GM23248 (cell line): Measurements from ENCODE around the gene SNX19. TPM values are rescaled to one million over a fixed set of nuclear protein-coding genes. Genes with fewer than 3 reads are reported as not detected.
A peak's percentile ranks its signal among the peaks of the same experiment; 100 is the strongest.

Source experiments
- DNase-seq: peaks from one replicate; pipeline ENCODE4 v3.0.0-alpha.2; 2015
- H2AFZ ChIP-seq: fragments of 200-600 bp; sonication (generic); 2 replicates; pipeline ENCODE4 v1.6.1; 2016; ENCODE audit warnings: antibody characterized with exemption
- H3F3A ChIP-seq: fragments of 200-600 bp; sonication (generic); 2 replicates; pipeline ENCODE4 v1.6.1; 2016; ENCODE audit warnings: mild to moderate bottlenecking, antibody characterized with exemption, mixed run types; ENCODE audit not compliant: insufficient read depth
- H3K27ac ChIP-seq: fragments of 200-600 bp; sonication (generic); 2 replicates; pipeline ENCODE4 v1.5.1; 2016; ENCODE audit warnings: mild to moderate bottlenecking
- H3K27me3 ChIP-seq: fragments of 200-600 bp; sonication (generic); replicated peaks from 2 replicates; pipeline ENCODE4 v1.6.1; 2016; ENCODE audit warnings: mild to moderate bottlenecking; ENCODE audit not compliant: insufficient read depth
- H3K36me3 ChIP-seq: fragments of 200-600 bp; sonication (generic); 2 replicates; pipeline ENCODE4 v1.6.1; 2016; ENCODE audit warnings: low read depth, mild to moderate bottlenecking
- H3K4me1 ChIP-seq: fragments of 200-600 bp; sonication (generic); 2 replicates; pipeline ENCODE4 v1.6.1; 2016; ENCODE audit warnings: mild to moderate bottlenecking; ENCODE audit not compliant: insufficient read depth
- H3K4me2 ChIP-seq: fragments of 200-600 bp; sonication (generic); one replicate; pipeline ENCODE4 v1.6.1; 2016; ENCODE audit warnings: mild to moderate bottlenecking; ENCODE audit not compliant: unreplicated experiment
- H3K4me3 ChIP-seq: fragments of 200-600 bp; sonication (generic); 2 replicates; pipeline ENCODE4 v1.5.1; 2016; ENCODE audit warnings: mild to moderate bottlenecking
- H3K79me2 ChIP-seq: fragments of 200-600 bp; sonication (generic); 2 replicates; pipeline ENCODE4 v1.6.1; 2016; ENCODE audit warnings: mild to moderate bottlenecking; ENCODE audit not compliant: insufficient read depth
- H3K9ac ChIP-seq: fragments of 200-600 bp; sonication (generic); 2 replicates; pipeline ENCODE4 v1.6.1; 2016; ENCODE audit warnings: mild to moderate bottlenecking
- H3K9me2 ChIP-seq: fragments of 200-600 bp; sonication (generic); 2 replicates; pipeline ENCODE4 v1.6.1; 2016; ENCODE audit warnings: mixed run types, mild to moderate bottlenecking, moderate library complexity; ENCODE audit not compliant: insufficient read depth
- H3K9me3 ChIP-seq: fragments of 200-600 bp; sonication (generic); one replicate; pipeline ENCODE4 v1.6.1; 2017; ENCODE audit warnings: low read depth
- H4K20me1 ChIP-seq: fragments of 200-600 bp; sonication (generic); 2 replicates; pipeline ENCODE4 v1.6.0; 2016; ENCODE audit not compliant: insufficient read depth
- EZH2 ChIP-seq: fragments of 200-600 bp; sonication (generic); IDR thresholded peaks from 2 replicates; pipeline ENCODE4 v1.6.1; 2018; ENCODE audit warnings: antibody characterized with exemption, mild to moderate bottlenecking; ENCODE audit not compliant: insufficient read depth, poor library complexity, severe bottlenecking
- EZH2phosphoT487 ChIP-seq: fragments of 200-600 bp; sonication (generic); IDR thresholded peaks from 2 replicates; pipeline ENCODE4 v1.6.1; 2018; ENCODE audit warnings: antibody characterized with exemption, moderate library complexity, mild to moderate bottlenecking, low read depth; ENCODE audit not compliant: insufficient read depth
- WGBS, 2 experiments: methylation state at CpG; one replicate each; pipeline ENCODE4 v1.1.6; 2015 to 2017; ENCODE audit warnings: low lambda C conversion rate in 2 of 2, low coverage in 1 of 2; ENCODE audit errors: missing lambda C conversion rate in 2 of 2; 5-methylcytosine and 5-hydroxymethylcytosine counted together
- in situ Hi-C: fragments of 300-500 bp; cut with MboI; formaldehyde crosslinking; loops from 2 replicates; pipeline ENCODE4 v1.15.0; 2020
- polyA plus RNA-seq: library from polyadenylated mRNA; unstranded; fragments of >200 nt; fragmentation: Nextera tagmentation; extraction: Ambion mirVana; gene quantifications from 2 replicates; pipeline ENCODE4 v1.2.1, GENCODE V29; 2016
- total RNA-seq: library from RNA; depleted of rRNA; stranded (reverse); fragments of >200 nt; shearing (Covaris generic); gene quantifications from 2 replicates; pipeline ENCODE4 v1.2.3, GENCODE V29; 2014

SNX19 gene
- total and polyA plus RNA-seq, 2 experiments from 2014 or later = 40.3 to 81.9 TPM

DNA sequence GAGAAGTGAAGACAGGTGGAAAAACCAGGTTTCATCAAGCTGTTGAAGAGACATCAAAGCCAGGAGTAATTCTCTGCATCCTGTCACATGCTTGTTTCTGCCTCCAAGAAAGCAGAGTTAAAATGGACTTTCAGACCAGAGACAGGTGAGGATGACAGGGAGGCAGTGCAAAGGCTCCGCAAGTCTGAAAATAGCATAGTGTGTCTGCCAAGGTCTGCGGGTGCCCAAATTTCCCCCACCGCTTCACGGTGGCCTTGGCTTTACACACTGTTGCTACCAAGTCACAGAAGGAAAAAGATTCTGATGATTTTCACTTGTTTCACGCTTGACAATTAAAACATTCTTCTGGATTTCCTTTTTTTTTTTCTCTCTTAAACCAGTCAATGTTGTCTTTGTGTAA, 44.2 kb downstream of the SNX19 start:
- peak overlapping the region; percentile 58; the same call in 1 of the 2 replicates for H3K9ac ChIP-seq
- DNase-seq = no peak
- H3K79me2 ChIP-seq = no peaks in the 10 kb centered on the region
- WGBS, 2 experiments = 76 to 83% methylated on average over 5 of the region's 5 CpGs
- H3F3A ChIP-seq = peaks cover 43% of the 10 kb centered on the region
- H3K27me3 ChIP-seq = no peaks in the 10 kb centered on the region
- no peaks in the 10 kb centered on the region for H3K9me3 ChIP-seq
- H3K4me2 ChIP-seq = no peak overlapping the region
- peaks cover 5% of the 10 kb centered on the region for H3K36me3 ChIP-seq
- TF ChIP-seq EZH2 (no peak), EZH2phosphoT487 (no peak)
- peaks cover 40% of the 10 kb centered on the region for H3K4me1 ChIP-seq
- no peaks in the 10 kb centered on the region for H4K20me1 ChIP-seq
- H3K4me3 ChIP-seq = no peak overlapping the region
- in situ Hi-C loops = no loop called here
- H3K9me2 ChIP-seq = no peaks in the 10 kb centered on the region
- peak overlapping the region; percentile 89; the same call in 1 of the 2 replicates for H3K27ac ChIP-seq
- no peak overlapping the region for H2AFZ ChIP-seq

DNA sequence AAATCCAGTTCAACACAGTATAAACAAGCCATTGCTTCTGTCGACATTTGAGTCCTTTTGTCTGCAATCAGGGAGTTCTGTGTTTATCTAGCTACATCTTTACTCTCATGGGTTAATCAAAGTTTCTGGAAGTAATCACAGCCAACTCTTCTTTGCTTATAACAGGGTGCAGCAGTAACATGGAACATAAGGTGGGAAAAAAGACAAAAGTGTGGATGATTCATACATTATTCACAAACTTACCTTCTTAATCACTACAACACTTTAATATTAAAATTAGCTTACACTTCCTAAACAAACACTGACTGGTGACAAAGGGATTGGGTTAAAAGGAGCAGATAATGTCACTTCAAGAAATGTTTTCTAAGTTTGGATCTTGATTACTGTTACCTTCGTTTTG, 44.7 kb downstream of the SNX19 start:
- peaks cover 41% of the 10 kb centered on the region for H3F3A ChIP-seq
- H3K27ac ChIP-seq = no peak overlapping the region
- H4K20me1 ChIP-seq = no peaks in the 10 kb centered on the region
- in situ Hi-C loops = no loop called here
- 55 to 59% methylated on average over 2 of the region's 2 CpGs for WGBS, 2 experiments
- peak; percentile 33 for DNase-seq
- no peak overlapping the region for H3K4me2 ChIP-seq
- no peaks in the 10 kb centered on the region for H3K27me3 ChIP-seq
- no peak overlapping the region for H3K4me3 ChIP-seq
- H2AFZ ChIP-seq = no peak overlapping the region
- H3K36me3 ChIP-seq = no peaks in the 10 kb centered on the region
- H3K9ac ChIP-seq = no peak overlapping the region
- no peaks in the 10 kb centered on the region for H3K79me2 ChIP-seq
- H3K9me3 ChIP-seq = no peaks in the 10 kb centered on the region
- no peaks in the 10 kb centered on the region for H3K9me2 ChIP-seq
- TF ChIP-seq EZH2phosphoT487 = no peak
- peaks cover 40% of the 10 kb centered on the region for H3K4me1 ChIP-seq

DNA sequence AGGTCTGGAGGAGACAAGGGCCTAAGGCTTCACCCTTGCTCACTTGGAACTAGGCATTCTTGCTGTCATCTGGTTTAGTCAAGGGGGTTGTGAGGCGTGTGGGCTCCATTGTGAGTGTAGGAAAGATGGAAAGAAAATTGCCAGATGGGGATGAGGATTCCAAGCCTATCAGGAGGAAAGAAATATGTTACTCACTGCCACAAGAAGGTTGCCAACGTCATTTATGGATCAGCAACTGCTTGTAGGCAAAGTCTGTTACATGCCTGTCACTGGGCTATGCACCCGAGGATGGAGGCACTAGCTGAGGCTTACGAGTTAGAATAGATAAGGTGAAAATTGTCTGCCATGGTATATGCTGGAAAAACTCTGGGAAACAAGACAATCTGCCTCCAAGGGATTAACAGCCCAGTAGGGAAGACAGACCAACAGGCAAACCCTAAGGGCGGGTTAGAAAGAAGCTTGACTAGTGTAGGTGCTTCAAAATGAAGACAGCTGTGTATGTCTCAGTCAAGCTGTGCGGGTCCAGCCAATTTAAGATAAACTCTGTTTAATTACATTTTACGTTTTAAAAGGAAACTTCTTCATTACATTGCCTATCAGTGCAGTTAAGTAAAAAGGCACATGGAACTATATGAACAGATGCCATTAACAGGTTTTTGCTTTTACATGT, 47.4 kb downstream of the SNX19 start:
- peaks cover 24% of the 10 kb centered on the region for H3K4me1 ChIP-seq
- no peak overlapping the region for H3K4me3 ChIP-seq
- in situ Hi-C loops = loop anchor here (5.0 to 10.0 kb wide), 2 partner anchors 437 to 664 kb away; no protein-coding TSS in a partner anchor
- no peaks in the 10 kb centered on the region for H3K36me3 ChIP-seq
- no peak overlapping the region for H3K27ac ChIP-seq
- H3F3A ChIP-seq = peaks cover 18% of the 10 kb centered on the region
- no peaks in the 10 kb centered on the region for H3K9me3 ChIP-seq
- DNase-seq = no peak
- H3K9me2 ChIP-seq = no peaks in the 10 kb centered on the region
- no peaks in the 10 kb centered on the region for H3K27me3 ChIP-seq
- TF ChIP-seq EZH2 = no peak
- no peak for TF ChIP-seq EZH2phosphoT487
- no peak overlapping the region for H2AFZ ChIP-seq
- H3K9ac ChIP-seq = no peak overlapping the region
- no peak overlapping the region for H3K4me2 ChIP-seq
- no peaks in the 10 kb centered on the region for H3K79me2 ChIP-seq
- H4K20me1 ChIP-seq = no peaks in the 10 kb centered on the region
- WGBS, 2 experiments = 79 to 80% methylated on average over 7 of the region's 7 CpGs

DNA sequence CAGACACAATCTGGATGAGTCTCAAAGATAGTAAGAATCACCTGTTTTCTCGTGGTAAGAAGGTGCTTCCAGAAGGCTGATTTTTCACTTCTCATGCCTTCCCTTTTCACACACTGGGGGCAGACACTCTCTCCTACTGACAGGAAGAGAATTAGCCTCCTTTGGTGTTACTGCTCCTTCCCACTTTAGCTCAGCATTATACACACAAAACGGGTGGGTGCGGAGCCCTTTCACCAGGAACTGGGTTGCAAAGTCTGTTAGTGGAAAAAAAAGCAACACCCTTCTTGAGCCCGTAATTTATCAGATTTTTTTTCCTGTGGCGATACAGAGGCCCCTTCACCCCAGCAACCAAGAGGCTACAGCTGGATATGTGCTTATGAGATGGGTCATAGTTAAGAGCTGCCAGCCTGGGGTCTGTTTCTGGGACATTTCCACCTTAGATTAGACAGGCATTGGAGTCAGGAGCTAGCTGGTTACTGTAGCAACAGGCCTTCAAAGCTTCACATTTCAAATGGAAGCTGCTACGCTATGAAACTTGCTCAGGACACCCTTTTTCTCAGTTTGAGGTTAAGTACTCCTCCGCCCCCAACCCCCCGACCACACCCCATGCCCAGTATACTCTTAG, 48.1 kb downstream of the SNX19 start:
- Histone ChIP-seq H3K4me2 (no peak overlapping the region), H3K27ac (no peak overlapping the region), H3K4me1 (peaks cover 18% of the 10 kb centered on the region), H3K4me3 (no peak overlapping the region), H3K9me3 (no peaks in the 10 kb centered on the region), H3K79me2 (no peaks in the 10 kb centered on the region), H3K36me3 (no peaks in the 10 kb centered on the region), H2AFZ (no peak overlapping the region), H3K27me3 (no peaks in the 10 kb centered on the region), H3F3A (peaks cover 12% of the 10 kb centered on the region), H3K9ac (no peak overlapping the region), H3K9me2 (no peaks in the 10 kb centered on the region), H4K20me1 (no peaks in the 10 kb centered on the region)
- TF ChIP-seq EZH2 = no peak
- no peak for TF ChIP-seq EZH2phosphoT487
- in situ Hi-C loops = loop anchor here (5.0 to 10.0 kb wide), 2 partner anchors 436 to 663 kb away; no protein-coding TSS in a partner anchor
- no peak for DNase-seq
- 78 to 87% methylated on average over 6 to 8 of the region's 8 CpGs for WGBS, 2 experiments
